Gastrocnemius medialis (tissue), 4 donors: ENCODE data around the gene WDR81.

Experiments used
- CTCF ChIP-seq, 5 experiments: fragments of 450-650 bp in 3 of 5; fragments of 200-600 bp in 2 of 5; sonication (generic) in 2 of 5; IDR thresholded peaks in 4 of 5; conservative IDR thresholded peaks in 1 of 5; 1 replicate in 4 of 5; 2 replicates in 1 of 5; pipeline ENCODE4 v1.5.1; 2016 to 2019; ENCODE audit warnings: antibody characterized with exemption in 5 of 5, mild to moderate bottlenecking in 3 of 5, moderate library complexity in 3 of 5
- POLR2A ChIP-seq, 2 donors: fragments of 450-650 bp; IDR thresholded peaks; one replicate each; pipeline ENCODE4 v1.6.1; 2017; ENCODE audit warnings: antibody characterized with exemption in 2 of 2, mild to moderate bottlenecking in 2 of 2, moderate library complexity in 2 of 2

- no peak for TF ChIP-seq POLR2A (IDR thresholded peaks at IDR 0.05)
- peak in 3 of 5 experiments; percentile 6 to 24 (median 10) for TF ChIP-seq CTCF (IDR thresholded peaks at IDR 0.05 in 4 of 5, conservative IDR thresholded peaks at IDR 0.05 in 1 of 5)
These were observed 551 bp downstream of the WDR81 start for GRCh38 chr17:1724869-1725641.
